HEK293T (cell line): ENCODE data around the gene SLC9A8.

ENCODE experiments used
- ARNT ChIP-seq: fragments of 450-650 bp; IDR thresholded peaks from 2 replicates; pipeline ENCODE4 v1.6.1; 2017; ENCODE audit warnings: mild to moderate bottlenecking
- BHLHE40 ChIP-seq: fragments of 450-650 bp; IDR thresholded peaks from 2 replicates; pipeline ENCODE4 v1.6.1; 2016; ENCODE audit warnings: mild to moderate bottlenecking, moderate library complexity, borderline replicate concordance
- ELF4 ChIP-seq: fragments of 450-650 bp; IDR thresholded peaks from 2 replicates; pipeline ENCODE4 v1.6.1; 2017; ENCODE audit warnings: antibody characterized with exemption
- FOXA1 ChIP-seq: fragments of 450-650 bp; IDR thresholded peaks from 2 replicates; pipeline ENCODE4 v1.6.1; 2016; ENCODE audit warnings: mild to moderate bottlenecking
- FOXM1 ChIP-seq: fragments of 450-650 bp; IDR thresholded peaks from 2 replicates; pipeline ENCODE4 v1.6.1; 2017; ENCODE audit warnings: mild to moderate bottlenecking, borderline replicate concordance
- HDGF ChIP-seq: fragments of 450-650 bp; IDR thresholded peaks from 2 replicates; pipeline ENCODE4 v1.6.1; 2017; ENCODE audit warnings: antibody characterized with exemption, borderline replicate concordance
- L3MBTL2 ChIP-seq: fragments of 450-650 bp; conservative IDR thresholded peaks from 2 replicates; pipeline ENCODE4 v1.6.1; 2016; ENCODE audit warnings: mild to moderate bottlenecking
- PKNOX1 ChIP-seq: fragments of 450-650 bp; IDR thresholded peaks from 2 replicates; pipeline ENCODE4 v1.6.1; 2016
- SP1 ChIP-seq: fragments of 450-650 bp; IDR thresholded peaks from 2 replicates; pipeline ENCODE4 v1.6.1; 2017
- SUZ12 ChIP-seq: fragments of 450-650 bp; IDR thresholded peaks from 2 replicates; pipeline ENCODE4 v1.6.1; 2016; ENCODE audit warnings: mild to moderate bottlenecking
- ZNF384 ChIP-seq: fragments of 450-650 bp; IDR thresholded peaks from 2 replicates; pipeline ENCODE4 v1.6.1; 2016

GRCh38 chr20:49791165-49791564 is 21.5 kb upstream of the SLC9A8 start:
- TF ChIP-seq SP1 (no peak), PKNOX1 (no peak), FOXM1 (no peak), SUZ12 (no peak), ELF4 (no peak), BHLHE40 (no peak), HDGF (no peak), ARNT (no peak), L3MBTL2 (no peak), ZNF384 (no peak), FOXA1 (no peak)
